Glomerular visceral epithelial cell (primary cell): ENCODE results near the gene IL18RAP.
A peak's percentile ranks its signal among the peaks of the same experiment; 100 is the strongest.

Experiments
- DNase-seq: peaks from one replicate; pipeline ENCODE4 v3.0.0-alpha.2; 2016; ENCODE audit errors: extremely low spot score

IL18RAP gene

GRCh38 chr2:102423368-102423767 is 408 bp downstream of the IL18RAP start:
- no peak for DNase-seq

DNA sequence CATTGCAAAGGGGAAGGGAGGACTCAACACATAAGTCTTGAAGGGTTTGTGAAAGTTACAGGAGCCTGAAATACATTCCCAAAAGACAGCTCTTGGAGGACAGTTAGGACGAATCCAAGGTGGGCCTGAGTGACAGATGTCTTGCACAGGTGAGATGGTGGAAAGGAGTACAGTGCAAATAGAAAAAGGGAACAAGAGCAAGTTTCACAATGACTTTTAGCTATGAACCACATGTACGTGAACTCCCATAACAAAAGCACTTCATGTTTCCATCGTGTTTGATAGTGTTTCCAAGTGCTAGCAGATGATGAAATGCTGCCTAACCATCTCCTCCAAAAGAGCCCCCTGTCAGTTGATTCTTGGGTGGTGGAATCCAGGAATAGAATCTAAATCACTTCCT is 1.8 kb downstream of the IL18RAP start:
- no peak for DNase-seq

GRCh38 chr2:102425441-102426132 is 2.6 kb downstream of the IL18RAP start:
- DNase-seq: no peak

GRCh38 chr2:102427249-102427648 is 4.3 kb downstream of the IL18RAP start:
- no peak for DNase-seq

GRCh38 chr2:102428573-102428972 is 5.6 kb downstream of the IL18RAP start:
- DNase-seq: no peak

DNA sequence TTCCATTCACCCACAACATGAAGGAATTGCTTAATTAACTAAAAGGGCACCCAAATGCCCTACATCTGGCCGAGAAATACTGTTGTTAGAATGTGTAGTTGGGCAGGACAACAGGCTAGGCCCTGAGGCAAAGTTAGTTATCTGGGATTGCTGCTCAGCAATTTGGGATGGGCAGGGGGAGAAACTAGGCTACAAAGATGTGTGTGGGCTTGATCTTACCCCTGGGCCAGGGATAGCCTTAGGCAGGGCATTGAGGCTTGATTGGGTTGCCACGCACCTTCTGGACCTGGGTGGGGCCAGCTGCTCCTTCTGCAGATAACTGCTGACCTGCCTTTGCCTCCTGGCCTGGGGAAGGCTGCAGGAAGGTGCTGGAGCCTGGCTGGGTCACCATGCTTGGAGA is 9.4 kb downstream of the IL18RAP start:
- DNase-seq: no peak

GRCh38 chr2:102433973-102434654 is 11.2 kb downstream of the IL18RAP start:
- no peak for DNase-seq

DNA sequence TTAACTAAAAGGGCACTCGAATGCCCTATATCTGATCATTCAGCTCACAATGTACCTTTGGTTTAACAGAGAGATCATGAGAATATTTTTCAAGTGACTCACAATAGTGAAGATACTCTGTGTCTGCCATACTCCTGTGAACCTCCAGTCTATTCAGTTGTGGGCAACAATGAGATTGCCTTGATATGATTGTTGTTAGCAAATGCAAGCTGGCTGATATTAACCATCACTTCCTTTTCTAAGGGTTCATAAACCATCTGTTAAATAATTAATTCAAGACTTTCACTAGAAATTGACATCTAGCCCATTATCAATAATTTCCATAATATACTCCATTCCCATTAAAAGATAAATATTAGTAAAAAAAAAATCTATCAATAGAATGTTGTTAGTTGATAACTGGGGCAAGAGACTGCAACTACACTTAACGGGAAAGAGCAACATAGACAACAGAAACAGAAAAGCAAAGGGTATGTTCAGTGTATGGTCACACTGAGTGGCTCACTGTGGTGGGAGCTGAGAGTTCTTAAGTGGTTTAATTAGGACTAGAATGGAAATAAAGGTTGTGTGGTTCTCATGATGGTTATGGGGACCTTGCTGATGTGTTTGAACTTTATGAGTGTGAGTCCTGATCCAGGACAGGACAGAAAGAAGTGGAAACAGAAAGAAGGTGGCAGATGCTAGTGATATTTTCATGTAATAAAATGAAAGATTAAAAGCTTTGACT is 11.9 kb downstream of the IL18RAP start:
- DNase-seq: no peak

DNA sequence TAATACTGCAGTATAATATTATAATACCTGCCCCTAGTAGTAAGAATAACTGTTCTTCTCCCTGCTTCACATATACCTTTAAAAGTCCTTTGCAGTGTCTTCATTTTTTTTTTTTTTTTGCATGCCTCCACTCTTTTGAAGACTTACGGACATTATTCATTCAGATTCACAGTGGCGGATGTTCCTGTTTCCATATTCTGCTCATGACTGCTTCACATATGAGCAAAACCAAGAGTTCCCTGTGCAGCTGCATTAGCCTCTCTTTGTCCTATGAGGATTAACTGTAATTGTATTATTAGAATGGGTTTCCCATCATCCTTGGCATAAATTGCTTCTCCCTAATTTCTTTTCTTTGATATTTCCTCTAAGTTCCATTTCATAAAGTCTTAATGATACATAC is 12.8 kb downstream of the IL18RAP start:
- no peak for DNase-seq

DNA sequence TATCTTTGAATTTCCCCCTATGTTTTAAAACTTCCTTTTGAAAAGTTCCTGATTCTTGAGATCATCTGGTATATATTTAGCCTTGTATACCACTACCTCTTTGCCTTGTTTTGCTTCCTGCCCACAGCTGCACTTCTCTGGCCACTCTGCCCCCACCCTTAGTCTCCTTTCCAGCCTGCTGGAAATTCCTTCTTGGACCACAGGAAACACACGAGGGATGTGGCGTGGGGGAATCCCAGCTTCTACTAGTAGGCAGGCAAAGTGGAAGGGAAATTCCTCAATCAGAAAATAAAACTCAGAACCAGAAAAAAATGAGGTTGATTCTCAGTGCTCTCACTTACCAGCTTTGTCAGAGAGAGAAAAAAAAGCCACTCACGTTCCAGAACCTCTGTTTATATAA is 13.4 kb downstream of the IL18RAP start:
- DNase-seq: peak; percentile 81

DNA sequence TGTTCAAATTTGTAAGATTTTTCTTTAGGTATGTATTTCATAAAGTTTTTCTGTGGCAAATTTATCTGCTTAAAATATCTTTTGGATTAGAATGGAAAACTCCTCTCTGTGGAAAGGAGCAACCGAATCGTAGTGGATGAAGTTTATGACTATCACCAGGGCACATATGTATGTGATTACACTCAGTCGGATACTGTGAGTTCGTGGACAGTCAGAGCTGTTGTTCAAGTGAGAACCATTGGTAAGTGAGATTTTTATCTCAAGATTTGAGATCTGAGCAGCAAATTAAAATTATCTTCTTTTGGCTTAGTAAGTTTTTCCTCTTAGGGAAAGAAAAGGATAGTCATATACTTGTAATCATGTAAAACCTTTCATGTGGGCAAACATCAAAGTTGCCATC is 14.2 kb downstream of the IL18RAP start:
- DNase-seq: no peak

- DNase-seq: no peak
Observed at GRCh38 chr2:102438111-102438510, 15.2 kb downstream of the IL18RAP start.

- no peak for DNase-seq
Observed at GRCh38 chr2:102438578-102438977, 15.6 kb downstream of the IL18RAP start.

GRCh38 chr2:102439065-102439695 is 16.2 kb downstream of the IL18RAP start:
- peak; percentile 69 for DNase-seq

DNA sequence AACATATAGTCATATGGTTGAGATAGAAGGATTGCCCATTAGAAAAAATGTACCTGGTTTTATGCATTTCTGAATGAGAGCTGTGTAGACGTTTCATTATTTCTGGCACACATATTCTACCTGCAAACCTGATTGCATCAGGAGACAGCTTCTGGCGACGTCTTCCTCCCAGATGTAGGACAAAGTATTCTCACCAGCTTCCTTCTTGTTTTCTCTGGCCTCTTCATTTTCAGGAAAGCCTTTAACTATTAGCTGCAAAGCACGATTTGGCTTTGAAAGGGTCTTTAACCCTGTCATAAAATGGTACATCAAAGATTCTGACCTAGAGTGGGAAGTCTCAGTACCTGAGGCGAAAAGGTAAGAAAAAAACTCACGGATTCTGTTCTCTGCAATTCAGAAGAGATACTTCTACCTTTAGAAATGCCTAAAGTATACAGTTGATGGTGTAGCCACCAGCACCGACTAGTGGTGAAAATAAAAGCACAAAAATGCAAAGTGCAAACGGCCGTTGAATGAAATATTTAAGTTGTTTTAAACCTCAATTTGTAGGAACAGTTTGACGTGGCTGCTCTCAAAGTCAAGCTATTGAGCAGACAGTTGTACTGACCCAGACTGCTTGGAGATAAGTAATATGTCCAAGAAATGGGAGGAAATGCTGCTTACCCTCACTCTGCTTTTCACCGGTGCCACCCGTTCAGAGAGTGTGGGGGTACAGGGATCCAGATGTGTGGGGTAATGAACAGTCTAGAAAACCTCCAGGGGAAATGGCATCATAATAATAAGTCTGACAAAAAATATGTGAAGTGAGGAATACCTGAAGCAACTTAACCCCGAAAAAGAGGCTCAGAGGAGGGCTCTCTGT is 20.2 kb downstream of the IL18RAP start:
- peak; percentile 42 for DNase-seq

DNA sequence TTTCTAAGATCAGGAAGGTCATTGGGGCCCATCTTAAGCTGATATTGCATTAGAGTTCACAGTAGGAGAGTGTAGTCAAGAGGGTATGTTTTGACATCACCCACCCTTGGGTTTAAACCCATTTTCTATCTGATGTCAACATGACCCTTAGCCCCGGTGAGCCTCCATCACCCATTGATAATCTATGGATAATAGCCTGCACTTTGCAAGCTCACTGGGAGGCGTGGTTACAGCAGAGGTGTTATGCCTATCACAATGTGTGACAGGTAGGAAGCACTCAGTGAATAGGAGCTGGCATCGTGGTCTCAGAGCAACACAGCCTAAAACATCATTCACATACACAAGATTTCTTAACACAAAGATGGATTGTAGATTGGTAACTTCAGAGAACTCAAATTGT is 21.3 kb downstream of the IL18RAP start:
- no peak for DNase-seq

DNA sequence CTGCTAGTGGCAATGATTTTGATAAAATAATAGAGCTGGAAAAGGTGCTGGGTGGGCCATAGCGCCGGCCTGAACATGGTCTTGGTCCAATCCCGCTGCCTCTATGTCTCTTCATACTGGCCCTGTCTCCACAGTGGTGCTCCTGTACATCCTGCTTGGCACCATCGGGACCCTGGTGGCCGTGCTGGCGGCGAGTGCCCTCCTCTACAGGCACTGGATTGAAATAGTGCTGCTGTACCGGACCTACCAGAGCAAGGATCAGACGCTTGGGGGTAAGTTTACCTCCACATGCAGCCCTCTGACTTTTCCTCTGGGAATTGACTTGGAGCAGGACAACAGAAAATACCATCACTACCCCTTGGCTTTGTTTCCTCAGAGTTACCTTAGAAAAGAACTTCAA is 24.0 kb downstream of the IL18RAP start:
- no peak for DNase-seq

- DNase-seq: peak; percentile 48
Observed at GRCh38 chr2:102449370-102449974, 26.5 kb downstream of the IL18RAP start.

DNA sequence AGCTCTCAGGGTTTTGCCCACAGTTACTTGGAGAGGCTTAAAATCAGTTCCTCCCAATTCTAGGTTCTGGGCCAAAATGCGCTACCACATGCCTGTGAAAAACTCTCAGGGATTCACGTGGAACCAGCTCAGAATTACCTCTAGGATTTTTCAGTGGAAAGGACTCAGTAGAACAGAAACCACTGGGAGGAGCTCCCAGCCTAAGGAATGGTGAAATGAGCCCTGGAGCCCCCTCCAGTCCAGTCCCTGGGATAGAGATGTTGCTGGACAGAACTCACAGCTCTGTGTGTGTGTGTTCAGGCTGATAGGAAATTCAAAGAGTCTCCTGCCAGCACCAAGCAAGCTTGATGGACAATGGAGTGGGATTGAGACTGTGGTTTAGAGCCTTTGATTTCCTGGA is 29.0 kb downstream of the IL18RAP start:
- DNase-seq: no peak

DNA sequence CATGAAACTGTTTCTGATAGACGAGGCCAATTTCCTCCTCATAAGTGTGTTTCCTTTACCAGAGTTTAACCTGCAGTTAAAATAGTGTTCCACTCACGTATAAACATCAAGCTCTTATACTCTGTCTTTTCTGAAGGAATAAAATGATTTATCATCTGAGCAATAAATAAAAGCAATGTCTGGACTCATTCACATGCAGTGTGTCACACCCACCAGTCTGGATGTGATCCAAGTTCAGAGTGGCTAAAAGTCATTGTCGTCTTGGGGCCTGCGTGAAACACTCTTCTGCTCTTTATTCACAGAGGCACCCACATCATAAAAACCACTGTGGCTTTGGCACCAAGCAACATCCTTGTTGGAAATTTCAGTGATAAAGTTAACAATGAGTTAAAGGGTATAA is 30.5 kb downstream of the IL18RAP start:
- DNase-seq: no peak

DNA sequence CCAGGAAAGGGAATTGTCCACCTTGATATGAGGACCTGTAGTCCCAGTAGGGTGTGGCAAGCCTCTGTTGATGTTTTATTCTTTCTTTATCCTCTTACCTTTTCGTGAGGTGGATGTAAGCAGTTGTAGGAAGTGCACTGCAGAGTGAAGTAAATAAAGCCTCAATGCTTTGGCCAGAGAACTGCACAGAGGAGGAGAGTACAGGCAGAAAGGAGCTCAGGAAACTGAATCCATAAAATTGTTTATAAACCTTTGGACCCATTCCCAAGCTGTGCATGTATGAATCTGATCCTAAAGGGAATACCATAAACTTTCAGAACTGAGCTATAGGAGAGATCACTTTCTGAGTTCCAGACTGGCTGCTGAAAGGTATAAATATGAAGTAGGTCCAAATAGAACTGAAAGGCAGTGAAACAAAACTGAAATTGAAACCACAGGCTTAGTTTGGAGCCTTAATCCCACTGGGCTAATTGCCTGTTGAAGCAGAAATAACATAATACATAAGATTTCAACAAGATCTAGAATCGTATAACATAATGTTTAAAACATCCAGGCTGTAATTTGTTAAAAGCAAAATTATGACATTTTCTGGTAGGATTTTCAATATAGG is 32.2 kb downstream of the IL18RAP start:
- no peak for DNase-seq
